ENCODE measurements around the gene ZNF782.
"Not testable (repeated sequence)": the region's sequence is repeated elsewhere in the genome, so short reads cannot be mapped to it uniquely, and the experiment has no call there.

The ZNF782 gene

DNA sequence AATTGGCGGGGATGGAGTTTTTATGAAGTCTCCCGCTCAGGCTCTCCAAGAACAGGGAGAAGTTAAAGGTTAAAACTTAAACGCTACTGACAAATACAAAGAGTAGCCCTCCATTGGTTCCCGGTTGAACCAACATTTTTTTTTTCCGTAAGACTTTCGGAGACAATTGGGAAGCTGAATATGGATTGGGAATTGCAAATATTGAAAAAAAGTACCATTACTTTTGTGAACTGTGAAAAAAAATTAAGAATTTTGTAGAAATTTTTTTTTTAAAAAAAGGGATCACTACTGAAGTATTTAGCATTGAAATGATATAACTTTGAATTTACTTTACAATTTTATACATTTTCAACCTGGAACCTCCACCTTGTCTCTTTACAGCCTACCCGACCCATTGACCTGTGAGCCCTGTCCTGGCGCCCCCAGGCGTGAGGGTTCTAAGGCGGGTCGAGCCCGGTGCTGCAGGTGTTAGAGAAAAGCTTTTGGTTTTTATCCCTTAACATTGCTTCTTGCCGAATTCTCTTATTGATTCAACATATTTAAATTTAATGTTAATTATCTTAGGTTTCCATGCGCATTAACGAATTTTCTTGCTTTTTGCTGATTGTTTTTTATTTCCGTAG is 448 bp upstream of the ZNF782 start:
- peak overlapping the region; percentile 85 for H3K4me3 ChIP-seq (ENCODE audit: control insufficient read depth, low read depth, low read length)
- TF ChIP-seq, protein P1, sequence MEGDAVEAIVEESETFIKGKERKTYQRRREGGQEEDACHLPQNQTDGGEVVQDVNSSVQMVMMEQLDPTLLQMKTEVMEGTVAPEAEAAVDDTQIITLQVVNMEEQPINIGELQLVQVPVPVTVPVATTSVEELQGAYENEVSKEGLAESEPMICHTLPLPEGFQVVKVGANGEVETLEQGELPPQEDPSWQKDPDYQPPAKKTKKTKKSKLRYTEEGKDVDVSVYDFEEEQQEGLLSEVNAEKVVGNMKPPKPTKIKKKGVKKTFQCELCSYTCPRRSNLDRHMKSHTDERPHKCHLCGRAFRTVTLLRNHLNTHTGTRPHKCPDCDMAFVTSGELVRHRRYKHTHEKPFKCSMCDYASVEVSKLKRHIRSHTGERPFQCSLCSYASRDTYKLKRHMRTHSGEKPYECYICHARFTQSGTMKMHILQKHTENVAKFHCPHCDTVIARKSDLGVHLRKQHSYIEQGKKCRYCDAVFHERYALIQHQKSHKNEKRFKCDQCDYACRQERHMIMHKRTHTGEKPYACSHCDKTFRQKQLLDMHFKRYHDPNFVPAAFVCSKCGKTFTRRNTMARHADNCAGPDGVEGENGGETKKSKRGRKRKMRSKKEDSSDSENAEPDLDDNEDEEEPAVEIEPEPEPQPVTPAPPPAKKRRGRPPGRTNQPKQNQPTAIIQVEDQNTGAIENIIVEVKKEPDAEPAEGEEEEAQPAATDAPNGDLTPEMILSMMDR (conservative IDR thresholded peaks at IDR 0.05; ENCODE audit: control insufficient read depth, insufficient read depth, low read depth, low read length), result no peak
- no peak for DNase-seq (ENCODE audit: low read depth)

DNA sequence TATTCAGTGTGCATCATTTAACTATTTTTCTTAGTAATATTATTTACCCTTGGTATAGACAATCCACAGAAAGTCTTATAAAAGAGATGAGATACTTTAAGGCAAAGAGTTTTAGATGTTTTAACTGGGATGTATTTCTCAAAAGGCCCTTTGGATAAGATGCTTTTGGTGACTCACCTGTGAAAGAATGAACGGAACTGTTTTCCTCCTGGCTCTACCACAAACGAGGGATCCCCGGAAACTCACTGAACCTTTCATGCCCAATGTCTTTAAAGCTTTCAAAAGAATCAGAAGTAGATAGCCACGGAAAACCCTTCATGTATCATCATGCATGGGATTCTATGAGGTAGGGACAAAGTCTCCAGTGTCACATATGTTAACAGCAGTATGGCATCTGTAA is 1.6 kb downstream of the ZNF782 start:
- no peak for DNase-seq (ENCODE audit: low read depth)
- no peak overlapping the region for H3K4me3 ChIP-seq (ENCODE audit: control insufficient read depth, low read depth, low read length)
- TF ChIP-seq, protein P1 (conservative IDR thresholded peaks at IDR 0.05; ENCODE audit: control insufficient read depth, insufficient read depth, low read depth, low read length), result no peak

DNA sequence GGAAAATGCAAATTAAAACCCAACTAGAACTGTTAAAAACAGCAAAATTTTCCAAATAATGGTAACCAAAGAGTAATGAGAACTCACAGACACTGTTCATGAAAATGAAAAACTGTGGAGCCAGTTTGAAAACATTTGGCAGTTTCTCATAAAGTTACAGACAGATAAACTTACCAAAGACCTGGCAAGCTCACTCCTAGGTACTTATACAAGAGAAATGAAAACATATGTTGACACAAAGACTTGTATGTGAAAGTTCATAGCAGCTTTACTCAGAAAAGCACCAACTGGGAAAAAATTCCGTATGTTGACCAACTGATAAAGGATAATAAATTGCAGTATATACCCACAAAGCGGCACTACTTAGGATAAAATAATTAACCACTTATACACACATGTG is 10.3 kb downstream of the ZNF782 start:
- TF ChIP-seq, protein P1 (conservative IDR thresholded peaks at IDR 0.05; ENCODE audit: control insufficient read depth, insufficient read depth, low read depth, low read length), result no peak
- no peak overlapping the region for H3K4me3 ChIP-seq (ENCODE audit: control insufficient read depth, low read depth, low read length)
- peak; percentile 15 for DNase-seq (ENCODE audit: low read depth)

DNA sequence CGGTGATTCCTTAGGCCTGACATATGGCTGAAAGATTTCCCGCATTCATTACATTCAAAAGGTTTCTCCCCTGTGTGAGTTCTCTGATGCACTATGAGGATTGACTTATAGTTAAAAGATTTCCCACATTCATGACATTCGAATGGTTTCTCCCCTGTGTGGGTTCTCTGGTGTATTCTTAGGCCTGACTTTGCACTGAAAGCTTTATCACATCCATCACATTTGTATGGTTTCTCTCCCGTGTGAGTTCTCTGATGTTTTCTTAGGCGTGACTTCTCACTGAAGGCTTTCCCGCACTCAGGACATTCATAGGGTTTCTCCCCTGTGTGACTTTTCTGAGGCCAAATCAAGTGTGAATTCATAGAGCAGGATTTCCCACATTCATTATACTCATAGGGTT is 35.8 kb downstream of the ZNF782 start:
- no peak overlapping the region for H3K4me3 ChIP-seq (ENCODE audit: control insufficient read depth, low read depth, low read length)
- DNase-seq (ENCODE audit: low read depth), result no peak
- TF ChIP-seq, protein P1 (conservative IDR thresholded peaks at IDR 0.05; ENCODE audit: control insufficient read depth, insufficient read depth, low read depth, low read length), result no peak

DNA sequence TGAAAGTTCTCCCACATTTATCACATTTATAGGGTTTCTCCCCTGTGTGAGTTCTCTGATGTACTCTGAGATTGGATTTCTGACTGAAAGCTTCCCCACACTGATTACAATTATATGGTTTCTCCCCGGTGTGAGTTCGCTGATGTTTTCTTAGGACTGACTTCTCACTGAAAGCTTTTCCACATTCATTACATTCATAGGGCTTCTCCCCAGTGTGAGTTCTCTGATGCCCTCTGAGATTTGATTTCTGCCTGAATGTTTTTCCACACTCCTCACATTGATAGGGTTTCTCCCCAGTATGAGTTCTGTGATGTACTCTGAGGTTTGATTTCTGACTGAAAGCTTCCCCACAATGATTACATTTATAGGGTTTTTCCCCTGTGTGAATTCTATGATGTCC is 36.3 kb downstream of the ZNF782 start:
- DNase-seq (ENCODE audit: low read depth), result no peak
- TF ChIP-seq, protein P1 (conservative IDR thresholded peaks at IDR 0.05; ENCODE audit: control insufficient read depth, insufficient read depth, low read depth, low read length), result no peak
- no peak overlapping the region for H3K4me3 ChIP-seq (ENCODE audit: control insufficient read depth, low read depth, low read length)

DNA sequence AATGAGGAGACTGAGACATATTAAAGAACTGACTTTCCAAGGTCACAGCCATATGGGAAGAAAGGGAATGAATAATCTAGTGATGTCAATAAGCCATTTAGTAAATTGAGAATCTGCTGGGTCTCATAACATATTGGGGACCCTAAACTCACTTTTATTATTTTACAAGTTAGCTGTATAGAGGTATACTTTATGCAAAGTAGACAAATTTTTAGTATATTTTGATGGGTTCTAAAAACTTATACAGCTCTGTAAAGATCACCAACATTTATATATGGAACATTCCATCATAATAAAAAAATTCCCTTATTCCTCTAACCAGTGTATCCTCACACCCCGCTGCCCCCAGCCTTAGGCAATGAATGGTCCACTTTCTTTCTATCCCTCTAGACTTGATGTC is 40.7 kb downstream of the ZNF782 start:
- TF ChIP-seq, protein P1 (conservative IDR thresholded peaks at IDR 0.05; ENCODE audit: control insufficient read depth, insufficient read depth, low read depth, low read length), result no peak
- DNase-seq (ENCODE audit: low read depth), result no peak
- no peak overlapping the region for H3K4me3 ChIP-seq (ENCODE audit: control insufficient read depth, low read depth, low read length)

DNA sequence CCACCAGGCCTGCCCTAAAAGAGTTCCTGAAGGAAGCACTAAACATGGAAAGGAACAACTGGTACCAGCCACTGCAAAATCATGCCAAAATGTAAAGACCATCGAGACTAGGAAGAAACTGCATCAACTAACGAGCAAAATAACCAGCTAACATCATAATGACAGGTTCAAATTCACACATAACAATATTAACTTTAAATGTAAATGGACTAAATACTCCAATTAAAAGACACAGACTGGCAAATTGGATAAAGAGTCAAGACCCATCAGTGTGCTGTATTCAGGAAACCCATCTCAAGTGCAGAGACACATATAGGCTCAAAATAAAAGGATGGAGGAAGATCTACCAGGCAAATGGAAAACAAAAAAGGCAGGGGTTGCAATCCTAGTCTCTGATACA is 55.4 kb downstream of the ZNF782 start:
- not testable (repeated sequence) for H3K4me3 ChIP-seq (ENCODE audit: control insufficient read depth, low read depth, low read length); DNase-seq (ENCODE audit: low read depth)

Measured in fibroblast of mammary gland (primary cell).